ENCODE data around the gene ELOVL2. TPM values are rescaled to one million over a fixed set of nuclear protein-coding genes. Genes with fewer than 3 reads are reported as not detected.

Gene ELOVL2
- total RNA-seq, 1 experiment from 2014 or later: 0.07 TPM

- no peak overlapping the region for H3K9ac ChIP-seq (ENCODE audit: low read length)
- RAD21 ChIA-PET (ENCODE audit: low non-redundant PET in 1 of 2, low total read pairs in 2 of 2, uncharacterized antibody in 2 of 2, unreplicated experiment in 2 of 2): no interaction called here
- no peak overlapping the region for H3K4me2 ChIP-seq (ENCODE audit: low read length)
- no peak overlapping the region for H3K27ac ChIP-seq (ENCODE audit: low read depth, low read length)
- no peaks in the 10 kb centered on the region for H3K79me2 ChIP-seq (ENCODE audit: insufficient read depth, low read length)
- no TSS peak for BruUV-seq (replicated peaks)
- POLR2A ChIA-PET: no interaction called here
- no peaks in the 10 kb centered on the region for H3K27me3 ChIP-seq (ENCODE audit: insufficient read depth, low read length)
- no peaks in the 10 kb centered on the region for H3K9me3 ChIP-seq (ENCODE audit: control insufficient read depth in 1 of 2, insufficient read depth in 1 of 2, low read depth in 1 of 2, low read length in 2 of 2)
- H3K4me1 ChIP-seq (ENCODE audit: control insufficient read depth in 1 of 2, insufficient read depth in 2 of 2, low read length in 2 of 2): no peaks in the 10 kb centered on the region
- no peak overlapping the region for H3K4me3 ChIP-seq (replicated peaks in 1 of 2; ENCODE audit: low read depth in 1 of 2, low read length in 2 of 2)
- no peaks in the 10 kb centered on the region for H3K9me2 ChIP-seq (ENCODE audit: insufficient read depth)
- TF ChIP-seq REST (IDR thresholded peaks at IDR 0.05; ENCODE audit: low read depth): no peak
- no peak for TF ChIP-seq YY1 (IDR thresholded peaks at IDR 0.05; ENCODE audit: extremely low read depth, insufficient replicate concordance, low read depth, low read length)
- no peak for TF ChIP-seq EGR1 (IDR thresholded peaks at IDR 0.05; ENCODE audit: low read depth)
- no peak for TF ChIP-seq EZH2phosphoT487 (IDR thresholded peaks at IDR 0.05; ENCODE audit: borderline replicate concordance)
- no peak for TF ChIP-seq ZNF274 (IDR thresholded peaks at IDR 0.05; ENCODE audit: low read depth, low read length)
- no peak for TF ChIP-seq POLR2A (IDR thresholded peaks at IDR 0.05; ENCODE audit: borderline replicate concordance, extremely low read depth, insufficient read depth, insufficient read length)
- TF ChIP-seq JUND (IDR thresholded peaks at IDR 0.05): no peak
- TF ChIP-seq SRF (IDR thresholded peaks at IDR 0.05; ENCODE audit: low read depth): no peak
- TF ChIP-seq MAX (IDR thresholded peaks at IDR 0.05): no peak
- no peak for TF ChIP-seq EZH2 (IDR thresholded peaks at IDR 0.05)
- TF ChIP-seq CBX3 (IDR thresholded peaks at IDR 0.05; ENCODE audit: low read depth): no peak
- no peak for TF ChIP-seq CEBPB (IDR thresholded peaks at IDR 0.05; ENCODE audit: low read depth)
- no peak for TF ChIP-seq ELF1 (IDR thresholded peaks at IDR 0.05; ENCODE audit: borderline replicate concordance, low read depth)
- TF ChIP-seq ZBTB33 (IDR thresholded peaks at IDR 0.05; ENCODE audit: extremely low read depth, insufficient replicate concordance, low read length): no peak
- no peaks in the 10 kb centered on the region for H3K36me3 ChIP-seq (ENCODE audit: control insufficient read depth in 1 of 2, insufficient read depth in 2 of 2, low read length in 2 of 2)
- CTCF ChIA-PET: interaction anchor here (1.0 to 1.4 kb wide), 4 partner anchors 17 to 471 kb away, joined by 3 to 6 read pairs (median 4); no protein-coding TSS in a partner anchor
- H4K20me1 ChIP-seq (ENCODE audit: insufficient read depth): no peaks in the 10 kb centered on the region
- ATAC-seq: no peak
- intact Hi-C loops (cut with micrococcal nuclease): loop anchor here (5.0 kb wide), 1 partner anchor 627 kb away; no protein-coding TSS in a partner anchor
- no peak overlapping the region for H2AFZ ChIP-seq (ENCODE audit: low read depth, low read length, poor library complexity, severe bottlenecking)
- no peak for DNase-seq (ENCODE audit: low read depth, low spot score)
Observed at GRCh38 chr6:10949579-10950490, 94.3 kb downstream of the ELOVL2 start.
